Stimulated activated CD8-positive, alpha-beta memory T cell treated with anti-CD3 and anti-CD28 coated beads, Interleukin-4, amount 100 ng/mL, for 48 hours (primary cell): ENCODE measurements around the gene STH.
"Not testable (repeated sequence)": the region's sequence is repeated elsewhere in the genome, so short reads cannot be mapped to it uniquely, and the experiment has no call there.

Experiments
- DNase-seq: peaks from one replicate; pipeline ENCODE4 v3.0.0-alpha.2; 2020

Gene STH

DNA sequence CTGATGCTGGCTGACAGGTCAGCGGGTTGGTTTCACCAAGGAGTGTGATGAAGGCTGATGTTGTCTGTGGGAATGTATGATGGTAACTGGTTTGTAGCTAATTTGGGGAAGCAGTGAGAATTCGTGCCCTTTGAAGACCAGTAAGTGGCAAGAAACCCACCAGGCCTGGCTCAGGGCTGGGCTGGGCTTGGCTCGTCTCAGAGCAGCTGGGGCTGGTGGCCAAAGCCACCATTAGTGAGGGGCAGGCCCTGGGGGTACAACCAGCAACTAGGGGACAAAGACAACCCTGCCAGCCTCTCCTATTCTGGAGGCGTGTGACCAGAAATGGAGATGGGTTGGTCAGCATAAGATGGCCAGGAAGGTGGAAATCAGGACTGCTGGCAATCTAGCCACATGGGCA, 13.0 kb upstream of the STH start:
- no peak for DNase-seq

GRCh38 chr17:45987706-45988105, 11.3 kb upstream of the STH start:
- DNase-seq, result no peak

DNA sequence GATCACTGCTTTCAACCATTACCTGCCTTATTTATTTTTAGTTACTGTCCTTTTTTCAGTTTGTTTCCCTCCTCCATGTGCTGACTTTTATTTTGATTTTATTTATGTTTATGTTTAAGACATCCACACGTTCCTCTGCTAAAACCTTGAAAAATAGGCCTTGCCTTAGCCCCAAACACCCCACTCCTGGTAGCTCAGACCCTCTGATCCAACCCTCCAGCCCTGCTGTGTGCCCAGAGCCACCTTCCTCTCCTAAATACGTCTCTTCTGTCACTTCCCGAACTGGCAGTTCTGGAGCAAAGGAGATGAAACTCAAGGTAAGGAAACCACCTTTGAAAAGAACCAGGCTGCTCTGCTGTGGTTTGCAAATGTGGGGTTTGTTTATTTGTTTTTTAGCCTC, 9.3 kb upstream of the STH start:
- DNase-seq, result no peak

DNA sequence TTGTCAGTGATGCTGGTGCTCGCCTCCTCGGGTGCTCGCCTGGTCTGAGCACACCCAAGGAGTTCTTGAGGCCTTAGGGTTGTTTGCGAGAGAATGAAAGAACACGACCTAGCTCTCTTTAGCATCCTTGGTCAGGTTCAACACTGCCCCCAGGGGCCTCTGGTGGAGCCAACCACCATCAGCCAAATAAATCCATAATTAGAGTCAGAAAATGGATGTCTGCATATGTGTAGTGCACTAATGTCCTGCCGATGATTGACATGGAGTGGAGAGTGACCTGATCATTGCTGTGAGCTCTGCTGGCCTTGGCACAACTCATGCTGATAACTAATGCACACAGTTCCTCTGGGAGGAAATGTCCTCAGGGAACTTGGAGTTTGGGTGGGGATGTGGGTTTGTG, 8.2 kb upstream of the STH start:
- DNase-seq, result no peak

DNA sequence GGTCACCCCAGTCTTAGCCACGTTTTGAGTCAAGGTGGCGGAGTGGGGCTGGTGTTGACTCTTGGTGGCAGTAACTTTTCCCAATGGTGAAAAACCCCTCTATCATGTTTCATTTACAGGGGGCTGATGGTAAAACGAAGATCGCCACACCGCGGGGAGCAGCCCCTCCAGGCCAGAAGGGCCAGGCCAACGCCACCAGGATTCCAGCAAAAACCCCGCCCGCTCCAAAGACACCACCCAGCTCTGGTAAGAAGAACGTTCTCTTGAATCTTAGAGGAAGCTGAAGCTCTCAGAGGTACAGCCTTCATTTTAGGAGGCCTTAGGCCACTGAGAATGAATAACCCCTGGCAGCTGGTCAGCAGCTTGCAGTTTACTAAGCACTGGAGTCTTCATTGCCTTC, 7.7 kb upstream of the STH start:
- DNase-seq, result no peak

GRCh38 chr17:45992175-45992574, 6.9 kb upstream of the STH start:
- DNase-seq, result no peak

GRCh38 chr17:45992904-45993303, 6.1 kb upstream of the STH start:
- DNase-seq, result no peak

- no peak for DNase-seq
These were observed 5.0 kb upstream of the STH start for GRCh38 chr17:45993962-45994627.

- DNase-seq, result no peak
These were observed 4.1 kb upstream of the STH start for GRCh38 chr17:45994987-45995386.

DNA sequence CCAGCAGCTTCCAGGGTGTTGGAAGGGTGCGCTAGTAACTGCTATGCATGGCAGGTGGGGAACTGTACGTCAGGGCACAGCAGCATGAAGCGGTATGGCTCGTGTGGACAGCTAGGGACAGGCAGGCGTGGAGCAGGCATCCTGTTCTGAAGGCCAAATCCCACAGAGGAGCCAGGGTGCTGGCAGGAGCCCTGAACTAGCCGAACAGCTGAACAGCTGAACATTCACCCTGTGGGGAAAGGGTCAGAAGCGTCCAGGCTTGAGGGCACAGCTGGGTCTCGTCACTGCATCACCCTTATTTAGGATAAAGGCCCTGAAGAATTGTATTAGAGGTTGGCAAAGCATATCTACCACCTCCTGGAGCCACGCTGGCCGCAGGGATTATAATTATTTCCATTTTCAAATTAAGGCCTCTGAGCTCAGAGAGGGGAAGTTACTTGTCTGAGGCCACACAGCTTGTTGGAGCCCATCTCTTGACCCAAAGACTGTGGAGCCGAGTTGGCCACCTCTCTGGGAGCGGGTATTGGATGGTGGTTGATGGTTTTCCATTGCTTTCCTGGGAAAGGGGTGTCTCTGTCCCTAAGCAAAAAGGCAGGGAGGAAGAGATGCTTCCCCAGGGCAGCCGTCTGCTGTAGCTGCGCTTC, 3.3 kb upstream of the STH start:
- no peak for DNase-seq

DNA sequence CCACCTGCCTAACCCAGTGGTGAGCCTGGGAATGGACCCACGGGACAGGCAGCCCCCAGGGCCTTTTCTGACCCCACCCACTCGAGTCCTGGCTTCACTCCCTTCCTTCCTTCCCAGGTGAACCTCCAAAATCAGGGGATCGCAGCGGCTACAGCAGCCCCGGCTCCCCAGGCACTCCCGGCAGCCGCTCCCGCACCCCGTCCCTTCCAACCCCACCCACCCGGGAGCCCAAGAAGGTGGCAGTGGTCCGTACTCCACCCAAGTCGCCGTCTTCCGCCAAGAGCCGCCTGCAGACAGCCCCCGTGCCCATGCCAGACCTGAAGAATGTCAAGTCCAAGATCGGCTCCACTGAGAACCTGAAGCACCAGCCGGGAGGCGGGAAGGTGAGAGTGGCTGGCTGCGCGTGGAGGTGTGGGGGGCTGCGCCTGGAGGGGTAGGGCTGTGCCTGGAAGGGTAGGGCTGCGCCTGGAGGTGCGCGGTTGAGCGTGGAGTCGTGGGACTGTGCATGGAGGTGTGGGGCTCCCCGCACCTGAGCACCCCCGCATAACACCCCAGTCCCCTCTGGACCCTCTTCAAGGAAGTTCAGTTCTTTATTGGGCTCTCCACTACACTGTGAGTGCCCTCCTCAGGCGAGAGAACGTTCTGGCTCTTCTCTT, 2.6 kb upstream of the STH start:
- DNase-seq, result no peak

- DNase-seq, result no peak
These were observed 1.9 kb upstream of the STH start for GRCh38 chr17:45997166-45997565.

DNA sequence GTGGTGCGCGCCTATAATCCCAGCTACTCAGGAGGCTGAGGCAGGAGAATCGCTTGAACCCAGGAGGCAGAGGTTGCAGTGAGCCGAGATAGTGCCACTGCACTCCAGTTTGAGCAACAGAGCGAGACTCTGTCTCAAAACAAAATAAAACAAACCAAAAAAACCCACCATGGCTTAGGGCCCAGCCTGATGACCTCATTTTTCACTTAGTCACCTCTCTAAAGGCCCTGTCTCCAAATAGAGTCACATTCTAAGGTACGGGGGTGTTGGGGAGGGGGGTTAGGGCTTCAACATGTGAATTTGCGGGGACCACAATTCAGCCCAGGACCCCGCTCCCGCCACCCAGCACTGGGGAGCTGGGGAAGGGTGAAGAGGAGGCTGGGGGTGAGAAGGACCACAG, 1.4 kb upstream of the STH start:
- DNase-seq, result no peak

GRCh38 chr17:45999900-46000290, 845 bp downstream of the STH start:
- no peak for DNase-seq

GRCh38 chr17:46000292-46000691, 1.2 kb downstream of the STH start:
- no peak for DNase-seq

DNA sequence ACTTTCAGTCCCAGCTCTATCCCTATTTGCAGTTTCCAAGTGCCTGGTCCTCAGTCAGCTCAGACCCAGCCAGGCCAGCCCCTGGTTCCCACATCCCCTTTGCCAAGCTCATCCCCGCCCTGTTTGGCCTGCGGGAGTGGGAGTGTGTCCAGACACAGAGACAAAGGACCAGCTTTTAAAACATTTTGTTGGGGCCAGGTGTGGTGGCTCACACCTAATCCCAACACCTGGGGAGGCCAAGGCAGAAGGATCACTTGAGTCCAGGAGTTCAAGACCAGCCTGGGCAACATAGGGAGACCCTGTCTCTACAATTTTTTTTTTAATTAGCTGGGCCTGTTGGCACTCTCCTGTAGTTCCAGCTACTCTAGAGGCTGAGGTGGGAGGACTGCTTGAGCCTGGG, 1.7 kb downstream of the STH start:
- DNase-seq, result no peak

DNA sequence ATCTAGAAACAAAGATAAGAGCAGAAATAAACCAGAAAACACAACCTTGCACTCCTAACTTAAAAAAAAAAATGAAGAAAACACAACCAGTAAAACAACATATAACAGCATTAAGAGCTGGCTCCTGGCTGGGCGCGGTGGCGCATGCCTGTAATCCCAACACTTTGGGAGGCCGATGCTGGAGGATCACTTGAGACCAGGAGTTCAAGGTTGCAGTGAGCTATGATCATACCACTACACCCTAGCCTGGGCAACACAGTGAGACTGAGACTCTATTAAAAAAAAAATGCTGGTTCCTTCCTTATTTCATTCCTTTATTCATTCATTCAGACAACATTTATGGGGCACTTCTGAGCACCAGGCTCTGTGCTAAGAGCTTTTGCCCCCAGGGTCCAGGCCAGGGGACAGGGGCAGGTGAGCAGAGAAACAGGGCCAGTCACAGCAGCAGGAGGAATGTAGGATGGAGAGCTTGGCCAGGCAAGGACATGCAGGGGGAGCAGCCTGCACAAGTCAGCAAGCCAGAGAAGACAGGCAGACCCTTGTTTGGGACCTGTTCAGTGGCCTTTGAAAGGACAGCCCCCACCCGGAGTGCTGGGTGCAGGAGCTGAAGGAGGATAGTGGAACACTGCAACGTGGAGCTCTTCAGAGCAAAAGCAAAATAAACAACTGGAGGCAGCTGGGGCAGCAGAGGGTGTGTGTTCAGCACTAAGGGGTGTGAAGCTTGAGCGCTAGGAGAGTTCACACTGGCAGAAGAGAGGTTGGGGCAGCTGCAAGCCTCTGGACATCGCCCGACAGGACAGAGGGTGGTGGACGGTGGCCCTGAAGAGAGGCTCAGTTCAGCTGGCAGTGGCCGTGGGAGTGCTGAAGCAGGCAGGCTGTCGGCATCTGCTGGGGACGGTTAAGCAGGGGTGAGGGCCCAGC, 2.6 kb downstream of the STH start:
- DNase-seq, result no peak

DNA sequence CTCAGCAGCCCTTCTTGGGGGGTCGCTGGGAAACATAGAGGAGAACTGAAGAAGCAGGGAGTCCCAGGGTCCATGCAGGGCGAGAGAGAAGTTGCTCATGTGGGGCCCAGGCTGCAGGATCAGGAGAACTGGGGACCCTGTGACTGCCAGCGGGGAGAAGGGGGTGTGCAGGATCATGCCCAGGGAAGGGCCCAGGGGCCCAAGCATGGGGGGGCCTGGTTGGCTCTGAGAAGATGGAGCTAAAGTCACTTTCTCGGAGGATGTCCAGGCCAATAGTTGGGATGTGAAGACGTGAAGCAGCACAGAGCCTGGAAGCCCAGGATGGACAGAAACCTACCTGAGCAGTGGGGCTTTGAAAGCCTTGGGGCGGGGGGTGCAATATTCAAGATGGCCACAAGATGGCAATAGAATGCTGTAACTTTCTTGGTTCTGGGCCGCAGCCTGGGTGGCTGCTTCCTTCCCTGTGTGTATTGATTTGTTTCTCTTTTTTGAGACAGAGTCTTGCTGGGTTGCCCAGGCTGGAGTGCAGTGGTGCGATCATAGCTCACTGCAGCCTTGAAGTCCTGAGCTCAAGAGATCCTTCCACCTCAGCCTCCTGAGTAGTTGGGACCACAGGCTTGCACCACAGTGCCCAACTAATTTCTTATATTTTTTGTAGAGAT, 3.4 kb downstream of the STH start:
- DNase-seq, result peak; percentile 86

DNA sequence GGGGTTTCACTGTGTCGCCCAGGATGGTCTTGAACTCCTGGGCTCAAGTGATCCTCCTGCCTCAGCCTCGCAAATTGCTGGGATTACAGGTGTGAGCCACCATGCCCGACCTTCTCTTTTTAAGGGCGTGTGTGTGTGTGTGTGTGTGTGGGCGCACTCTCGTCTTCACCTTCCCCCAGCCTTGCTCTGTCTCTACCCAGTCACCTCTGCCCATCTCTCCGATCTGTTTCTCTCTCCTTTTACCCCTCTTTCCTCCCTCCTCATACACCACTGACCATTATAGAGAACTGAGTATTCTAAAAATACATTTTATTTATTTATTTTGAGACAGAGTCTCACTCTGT, 3.9 kb downstream of the STH start:
- DNase-seq, result no peak

DNA sequence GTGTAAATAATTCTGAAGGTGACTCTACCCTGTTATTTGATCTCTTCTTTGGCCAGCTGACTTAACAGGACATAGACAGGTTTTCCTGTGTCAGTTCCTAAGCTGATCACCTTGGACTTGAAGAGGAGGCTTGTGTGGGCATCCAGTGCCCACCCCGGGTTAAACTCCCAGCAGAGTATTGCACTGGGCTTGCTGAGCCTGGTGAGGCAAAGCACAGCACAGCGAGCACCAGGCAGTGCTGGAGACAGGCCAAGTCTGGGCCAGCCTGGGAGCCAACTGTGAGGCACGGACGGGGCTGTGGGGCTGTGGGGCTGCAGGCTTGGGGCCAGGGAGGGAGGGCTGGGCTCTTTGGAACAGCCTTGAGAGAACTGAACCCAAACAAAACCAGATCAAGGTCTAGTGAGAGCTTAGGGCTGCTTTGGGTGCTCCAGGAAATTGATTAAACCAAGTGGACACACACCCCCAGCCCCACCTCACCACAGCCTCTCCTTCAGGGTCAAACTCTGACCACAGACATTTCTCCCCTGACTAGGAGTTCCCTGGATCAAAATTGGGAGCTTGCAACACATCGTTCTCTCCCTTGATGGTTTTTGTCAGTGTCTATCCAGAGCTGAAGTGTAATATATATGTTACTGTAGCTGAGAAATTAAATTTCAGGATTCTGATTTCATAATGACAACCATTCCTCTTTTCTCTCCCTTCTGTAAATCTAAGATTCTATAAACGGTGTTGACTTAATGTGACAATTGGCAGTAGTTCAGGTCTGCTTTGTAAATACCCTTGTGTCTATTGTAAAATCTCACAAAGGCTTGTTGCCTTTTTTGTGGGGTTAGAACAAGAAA, 5.1 kb downstream of the STH start:
- no peak for DNase-seq

- DNase-seq, result not testable (repeated sequence)
These were observed 7.0 kb downstream of the STH start for GRCh38 chr17:46006082-46006481.

- no peak for DNase-seq
These were observed 8.5 kb downstream of the STH start for GRCh38 chr17:46007461-46007965.
